Fibroblast of skin of scalp (primary cell): ENCODE data around the gene FFAR4.

ENCODE experiments used
- DNase-seq: peaks from one replicate; pipeline ENCODE4 v3.0.0-alpha.2; 2013

FFAR4 gene

GRCh38 chr10:93600446-93601145 is 34.1 kb downstream of the FFAR4 start:
- peak; percentile 50 for DNase-seq

GRCh38 chr10:93601146-93601773 is 34.8 kb downstream of the FFAR4 start, which contains the start of gene RBP4:
Gene RBP4, minus strand, starts transcription at chr10:93601235. Its CDS starts 207 bp downstream, at chr10:93601028.
- peak; percentile 21 for DNase-seq

GRCh38 chr10:93601774-93602162 is 35.3 kb downstream of the FFAR4 start:
- DNase-seq, result no peak

GRCh38 chr10:93603023-93603422 is 36.6 kb downstream of the FFAR4 start:
- DNase-seq, result peak; percentile 9

- peak; percentile 11 for DNase-seq
These were observed 37.7 kb downstream of the FFAR4 start for GRCh38 chr10:93604146-93604545.

- DNase-seq, result no peak
These were observed 42.0 kb downstream of the FFAR4 start for GRCh38 chr10:93608421-93608820.

- DNase-seq, result no peak
These were observed 45.8 kb downstream of the FFAR4 start, which contains the start of gene PDE6C for GRCh38 chr10:93612311-93612710. Gene PDE6C, plus strand, starts transcription at chr10:93612537. Its CDS starts 189 bp downstream, at chr10:93612726.

GRCh38 chr10:93613126-93613525 is 46.7 kb downstream of the FFAR4 start:
- DNase-seq, result no peak

- no peak for DNase-seq
These were observed 47.8 kb downstream of the FFAR4 start for GRCh38 chr10:93614101-93614825.

- DNase-seq, result no peak
These were observed 49.2 kb downstream of the FFAR4 start for GRCh38 chr10:93615576-93616235.

GRCh38 chr10:93620925-93621324 is 54.5 kb downstream of the FFAR4 start:
- no peak for DNase-seq

GRCh38 chr10:93622942-93623341 is 56.5 kb downstream of the FFAR4 start:
- no peak for DNase-seq

- DNase-seq, result no peak
These were observed 62.4 kb downstream of the FFAR4 start for GRCh38 chr10:93628858-93629257.

- DNase-seq, result no peak
These were observed 63.3 kb downstream of the FFAR4 start for GRCh38 chr10:93629647-93630305.

GRCh38 chr10:93630625-93631557 is 64.4 kb downstream of the FFAR4 start:
- DNase-seq, result no peak
